Small intestine (tissue), 7 donors: ENCODE data around the gene PLCG2. TPM values are rescaled to one million over a fixed set of nuclear protein-coding genes. Genes with fewer than 3 reads are reported as not detected.

Source experiments
- DNase-seq, 2 donors: peaks; one replicate each; pipeline versions ENCODE4 v3.0.0 to v3.0.0-alpha.2; 2013
- FAIRE-seq: peaks from 2 replicates; lab custom pipeline; 2012; peaks lifted over from hg19 to GRCh38; lab: Jason Lieb, UNC
- H3K27ac ChIP-seq, 3 donors: one replicate each; pipeline ENCODE4 v1.5.1; 2013; ENCODE audit warnings: low read length in 2 of 3, mild to moderate bottlenecking in 2 of 3, control low read depth in 1 of 3, inconsistent platforms in 1 of 3, low read depth in 1 of 3, moderate library complexity in 1 of 3
- H3K27me3 ChIP-seq, 3 donors: one replicate each; pipeline ENCODE4 v1.6.1; 2013; ENCODE audit warnings: low read length in 3 of 3, inconsistent platforms in 1 of 3; ENCODE audit not compliant: control insufficient read depth in 3 of 3, insufficient read depth in 3 of 3
- H3K36me3 ChIP-seq, 3 donors: one replicate each; pipeline ENCODE4 v1.6.1; 2013; ENCODE audit warnings: low read length in 3 of 3, inconsistent platforms in 1 of 3, low read depth in 1 of 3, mild to moderate bottlenecking in 1 of 3, moderate library complexity in 1 of 3; ENCODE audit not compliant: control insufficient read depth in 3 of 3, insufficient read depth in 2 of 3
- H3K4me1 ChIP-seq, 3 donors: one replicate each; pipeline ENCODE4 v1.6.1; 2013; ENCODE audit warnings: low read length in 2 of 3, inconsistent platforms in 1 of 3, low read depth in 1 of 3, mild to moderate bottlenecking in 1 of 3, moderate library complexity in 1 of 3; ENCODE audit not compliant: control insufficient read depth in 3 of 3, insufficient read depth in 2 of 3
- H3K4me3 ChIP-seq, 3 donors: one replicate each; pipeline ENCODE4 v1.5.1; 2013; ENCODE audit warnings: low read length in 3 of 3, control low read depth in 1 of 3, inconsistent platforms in 1 of 3, low read depth in 1 of 3, mild to moderate bottlenecking in 1 of 3, moderate library complexity in 1 of 3
- H3K9me3 ChIP-seq, 2 donors: one replicate each; pipeline ENCODE4 v1.6.1; 2013; ENCODE audit warnings: low read depth in 1 of 2, low read length in 1 of 2; ENCODE audit not compliant: control insufficient read depth in 2 of 2, insufficient read depth in 1 of 2
- WGBS, 3 donors: extraction: QIAGEN DNeasy Blood & Tissue Kit; methylation state at CpG; one replicate each; pipeline ENCODE4 v1.1.7; 2013; 5-methylcytosine and 5-hydroxymethylcytosine counted together
- polyA plus RNA-seq, 4 donors: library from polyadenylated mRNA; stranded (reverse) in 3 of 4; unstranded in 1 of 4; fragments of 200-250 nt in 3 of 4; fragments of 120-200 nt in 1 of 4; gene quantifications; one replicate each; pipeline versions ENCODE4 v1.2.1 to v1.2.3, GENCODE V29; 2013
- donor health status: healthy with polysubstance abuse.
- donor health status: control.
- donor health status: control.
- donor health status: Bipolar disorder and iron deficiency.
- donor health status: healthy.

Gene PLCG2
- polyA plus RNA-seq, 4 donors: 8.4 to 27.5 (median 12.4) TPM

GRCh38 chr16:81746566-81746965 is 32.5 kb upstream of the PLCG2 start:
- no peak for DNase-seq
- 27 to 37% (median 33%) methylated on average over 5 of the region's 5 CpGs for WGBS, 3 donors
- Histone ChIP-seq H3K27ac (no peak overlapping the region), H3K4me1 (peaks cover 0 to 3% (median 0%) of the 10 kb centered on the region in 3 donors), H3K9me3 (no peaks in the 10 kb centered on the region), H3K4me3 (peak overlapping the region in 2 of 3 donors; percentile 24 to 43), H3K27me3 (peaks cover 0 to 8% (median 0%) of the 10 kb centered on the region in 3 donors), H3K36me3 (no peaks in the 10 kb centered on the region)
- FAIRE-seq: no peak

- DNase-seq (no peak), FAIRE-seq (no peak)
- H3K36me3 ChIP-seq: no peaks in the 10 kb centered on the region
- H3K9me3 ChIP-seq: no peaks in the 10 kb centered on the region
- peaks cover 0 to 3% (median 0%) of the 10 kb centered on the region in 3 donors for H3K4me1 ChIP-seq
- no peak overlapping the region for H3K4me3 ChIP-seq
- peaks cover 0 to 5% (median 0%) of the 10 kb centered on the region in 3 donors for H3K27me3 ChIP-seq
- no peak overlapping the region for H3K27ac ChIP-seq
- WGBS, 3 donors: 56 to 75% (median 68%) methylated on average over 7 of the region's 7 CpGs
These were observed 30.5 kb upstream of the PLCG2 start for GRCh38 chr16:81748476-81749198.

GRCh38 chr16:81752225-81752875 is 26.7 kb upstream of the PLCG2 start:
- Histone ChIP-seq H3K4me3 (no peak overlapping the region), H3K9me3 (no peaks in the 10 kb centered on the region), H3K4me1 (no peaks in the 10 kb centered on the region), H3K27ac (peak overlapping the region in 1 of 3 donors; percentile 19), H3K36me3 (no peaks in the 10 kb centered on the region), H3K27me3 (peaks cover 0 to 5% (median 0%) of the 10 kb centered on the region in 3 donors)
- 46 to 56% (median 56%) methylated on average over 10 to 13 of the region's 13 CpGs for WGBS, 3 donors
- no peak for FAIRE-seq
- peak in 1 of 2 donors; percentile 25 for DNase-seq

- no peak for FAIRE-seq
- Histone ChIP-seq H3K4me3 (no peak overlapping the region), H3K27ac (peak overlapping the region in 1 of 3 donors; percentile 19)
These were observed 26.2 kb upstream of the PLCG2 start for GRCh38 chr16:81752876-81753227.

GRCh38 chr16:81754858-81755257 is 24.2 kb upstream of the PLCG2 start:
- H3K27ac ChIP-seq: no peak overlapping the region
- WGBS, 3 donors: 96 to 100% (median 100%) methylated on average over 1 of the region's 1 CpG
- H3K4me1 ChIP-seq: no peaks in the 10 kb centered on the region
- no peak for DNase-seq
- no peak for FAIRE-seq
- no peak overlapping the region for H3K4me3 ChIP-seq
- no peaks in the 10 kb centered on the region for H3K36me3 ChIP-seq
- no peaks in the 10 kb centered on the region for H3K27me3 ChIP-seq
- H3K9me3 ChIP-seq: peaks cover 0 to 4% of the 10 kb centered on the region in 2 donors

More at GRCh38 chr16:81752876-81753227, 26.2 kb upstream of the PLCG2 start:
- no peak for DNase-seq
- no peaks in the 10 kb centered on the region for H3K4me1 ChIP-seq
- WGBS, 3 donors: 85 to 95% (median 88%) methylated on average over 7 of the region's 7 CpGs
- peaks cover 0 to under 1% of the 10 kb centered on the region in 2 donors for H3K9me3 ChIP-seq
- H3K36me3 ChIP-seq: no peaks in the 10 kb centered on the region
- peaks cover 0 to 5% (median 0%) of the 10 kb centered on the region in 3 donors for H3K27me3 ChIP-seq

GRCh38 chr16:81755915-81756614 is 23.0 kb upstream of the PLCG2 start:
- H3K4me3 ChIP-seq: no peak overlapping the region
- FAIRE-seq (no peak), DNase-seq (no peak)
- H3K27me3 ChIP-seq: no peaks in the 10 kb centered on the region
- WGBS, 3 donors: 60 to 80% (median 75%) methylated on average over 13 of the region's 13 CpGs
- peak overlapping the region in 1 of 3 donors; percentile 26 for H3K27ac ChIP-seq
- peaks cover 0 to 4% of the 10 kb centered on the region in 2 donors for H3K9me3 ChIP-seq
- H3K36me3 ChIP-seq: no peaks in the 10 kb centered on the region
- no peaks in the 10 kb centered on the region for H3K4me1 ChIP-seq

GRCh38 chr16:81756615-81757356 is 22.3 kb upstream of the PLCG2 start:
- Histone ChIP-seq H3K27ac (peak overlapping the region in 1 of 3 donors; percentile 26), H3K27me3 (no peaks in the 10 kb centered on the region), H3K4me1 (no peaks in the 10 kb centered on the region), H3K9me3 (peaks cover 0 to 4% of the 10 kb centered on the region in 2 donors), H3K36me3 (no peaks in the 10 kb centered on the region), H3K4me3 (no peak overlapping the region)
- 46 to 67% (median 64%) methylated on average over 9 of the region's 9 CpGs for WGBS, 3 donors
- DNase-seq: no peak
- no peak for FAIRE-seq

GRCh38 chr16:81758376-81758775 is 20.7 kb upstream of the PLCG2 start:
- peak overlapping the region in 1 of 3 donors; percentile 11 for H3K27ac ChIP-seq
- H3K4me1 ChIP-seq: no peaks in the 10 kb centered on the region
- H3K36me3 ChIP-seq: no peaks in the 10 kb centered on the region
- H3K27me3 ChIP-seq: no peaks in the 10 kb centered on the region
- FAIRE-seq: no peak
- DNase-seq: peak in 1 of 2 donors; percentile 65
- H3K9me3 ChIP-seq: peaks cover 0 to 4% of the 10 kb centered on the region in 2 donors
- WGBS, 3 donors: 4 to 33% (median 14%) methylated on average over 2 of the region's 2 CpGs
- no peak overlapping the region for H3K4me3 ChIP-seq
